Measurements from ENCODE around the gene ZNF438. TPM values are rescaled to one million over a fixed set of nuclear protein-coding genes. Genes with fewer than 3 reads are reported as not detected.

The ZNF438 gene, protein sequence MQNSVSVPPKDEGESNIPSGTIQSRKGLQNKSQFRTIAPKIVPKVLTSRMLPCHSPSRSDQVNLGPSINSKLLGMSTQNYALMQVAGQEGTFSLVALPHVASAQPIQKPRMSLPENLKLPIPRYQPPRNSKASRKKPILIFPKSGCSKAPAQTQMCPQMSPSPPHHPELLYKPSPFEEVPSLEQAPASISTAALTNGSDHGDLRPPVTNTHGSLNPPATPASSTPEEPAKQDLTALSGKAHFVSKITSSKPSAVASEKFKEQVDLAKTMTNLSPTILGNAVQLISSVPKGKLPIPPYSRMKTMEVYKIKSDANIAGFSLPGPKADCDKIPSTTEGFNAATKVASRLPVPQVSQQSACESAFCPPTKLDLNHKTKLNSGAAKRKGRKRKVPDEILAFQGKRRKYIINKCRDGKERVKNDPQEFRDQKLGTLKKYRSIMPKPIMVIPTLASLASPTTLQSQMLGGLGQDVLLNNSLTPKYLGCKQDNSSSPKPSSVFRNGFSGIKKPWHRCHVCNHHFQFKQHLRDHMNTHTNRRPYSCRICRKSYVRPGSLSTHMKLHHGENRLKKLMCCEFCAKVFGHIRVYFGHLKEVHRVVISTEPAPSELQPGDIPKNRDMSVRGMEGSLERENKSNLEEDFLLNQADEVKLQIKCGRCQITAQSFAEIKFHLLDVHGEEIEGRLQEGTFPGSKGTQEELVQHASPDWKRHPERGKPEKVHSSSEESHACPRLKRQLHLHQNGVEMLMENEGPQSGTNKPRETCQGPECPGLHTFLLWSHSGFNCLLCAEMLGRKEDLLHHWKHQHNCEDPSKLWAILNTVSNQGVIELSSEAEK
- total RNA-seq, result 1 to 10 TPM; 2.9 to 3.1 TPM

DNA sequence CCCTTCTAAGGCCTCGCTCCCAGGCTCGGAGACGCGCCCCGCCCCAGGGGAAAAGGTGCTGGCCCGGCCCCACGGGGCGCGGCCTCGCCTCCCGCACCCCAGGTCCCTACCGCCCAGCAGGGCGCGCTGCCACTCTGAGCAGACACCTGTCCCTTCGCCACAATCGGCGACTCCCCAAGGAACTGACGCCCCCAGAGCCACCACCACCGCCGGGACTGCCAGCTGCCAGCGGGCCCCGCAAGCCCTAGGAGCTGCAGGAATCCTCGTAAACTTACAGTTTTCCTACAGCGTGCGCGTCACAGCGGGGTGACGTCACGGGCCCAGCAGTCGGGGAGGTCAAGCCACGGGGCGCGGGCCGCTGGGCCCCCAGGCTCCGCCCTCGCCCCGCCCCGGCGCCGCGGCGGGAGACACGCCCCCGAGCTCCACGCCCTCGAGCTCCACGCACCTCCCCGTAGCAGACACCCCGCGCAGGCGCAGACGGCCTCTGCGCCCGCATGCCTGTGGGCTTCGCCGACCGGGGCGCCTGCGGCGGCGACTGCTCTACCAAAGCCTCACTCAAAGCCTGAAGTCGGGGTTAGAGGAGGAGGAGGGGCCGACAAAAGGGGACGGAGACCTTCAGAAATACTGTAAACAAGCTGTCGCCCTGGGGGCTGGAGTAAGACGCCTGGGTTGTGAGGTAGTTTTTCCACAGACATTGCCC, at the start of gene ZNF438:
ZNF438 (minus strand) TSS at position 308 of the 700 bp plus-strand sequence. CDS start 154,831 bp downstream, outside the sequence.

All from activated naive CD4-positive, alpha-beta T cell treated with anti-CD3 and anti-CD28 coated beads, Interleukin-2, amount 10 ng/mL, durations not matched to agents 5 hours and 36 hours (primary cell).